Inflammatory macrophage treated with lipopolysaccharide for 1 hour (primary cell): ENCODE results near the gene PTPN3.
A peak's percentile ranks its signal among the peaks of the same experiment; 100 is the strongest.

ENCODE experiments used
- DNase-seq, 2 donors: peaks; one replicate each; pipeline ENCODE4 v3.0.0-alpha.2; 2020 to 2022

Gene PTPN3

GRCh38 chr9:109474944-109475343 lies 23.2 kb downstream of the PTPN3 start:
- no peak for DNase-seq

- no peak for DNase-seq
These were observed 23.9 kb downstream of the PTPN3 start for GRCh38 chr9:109474170-109474569.

- DNase-seq: no peak
These were observed 24.8 kb downstream of the PTPN3 start for GRCh38 chr9:109473329-109473728.

GRCh38 chr9:109471475-109472393 lies 26.4 kb downstream of the PTPN3 start:
- no peak for DNase-seq

DNA sequence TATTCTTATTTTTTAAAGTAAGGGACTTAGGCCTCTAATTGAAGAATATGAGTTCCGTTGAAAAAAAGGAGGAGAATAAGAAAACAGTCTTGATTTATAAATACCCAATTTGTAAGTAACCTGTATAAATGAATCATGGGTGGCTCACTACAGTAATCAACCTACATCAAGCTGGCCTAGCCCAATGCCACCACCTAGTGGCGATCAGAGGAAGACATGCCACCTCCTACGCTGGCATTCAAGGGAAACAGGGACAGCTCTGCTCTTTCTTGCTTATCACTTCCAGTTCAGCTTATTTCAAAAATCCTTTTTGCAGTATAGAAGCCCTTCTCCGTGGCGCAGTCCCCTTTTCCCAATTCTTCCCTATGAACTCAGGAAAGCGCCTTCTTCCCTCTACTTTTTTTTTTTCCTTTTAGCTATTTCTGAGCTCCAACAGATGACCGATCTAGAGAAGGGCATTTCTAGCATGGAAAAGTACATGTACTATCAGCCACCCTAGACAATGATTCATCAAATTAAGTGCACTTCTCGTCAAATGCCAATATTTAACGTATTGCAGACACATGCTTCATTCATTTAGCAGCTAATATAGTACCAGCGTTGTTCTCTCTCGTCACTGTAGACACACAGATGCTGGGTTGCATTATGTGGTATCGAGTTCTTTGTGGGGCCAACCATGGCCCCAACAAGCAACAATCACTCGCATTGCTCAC lies 28.3 kb downstream of the PTPN3 start:
- DNase-seq: peak; percentile 59 to 81

DNA sequence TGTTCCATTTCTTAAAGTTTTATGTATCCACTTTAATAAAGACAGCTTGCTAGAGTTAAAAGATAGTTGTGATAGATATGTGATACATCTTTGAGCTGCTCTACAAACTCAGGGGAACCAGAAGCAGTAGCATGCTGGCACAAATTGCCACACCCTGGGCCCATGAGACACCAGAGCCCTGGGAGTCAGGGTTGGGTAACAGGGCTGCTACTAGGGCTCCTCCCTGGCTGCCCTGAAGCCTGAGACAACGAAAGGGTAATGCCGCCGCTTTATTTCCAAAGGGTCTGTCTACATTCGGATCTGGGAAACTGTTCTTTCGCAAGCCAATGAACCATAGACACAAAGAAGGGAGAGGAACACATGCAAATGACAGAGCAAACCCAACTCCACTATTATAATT lies 29.2 kb downstream of the PTPN3 start:
- DNase-seq: peak in 1 of 2 donors; percentile 4

DNA sequence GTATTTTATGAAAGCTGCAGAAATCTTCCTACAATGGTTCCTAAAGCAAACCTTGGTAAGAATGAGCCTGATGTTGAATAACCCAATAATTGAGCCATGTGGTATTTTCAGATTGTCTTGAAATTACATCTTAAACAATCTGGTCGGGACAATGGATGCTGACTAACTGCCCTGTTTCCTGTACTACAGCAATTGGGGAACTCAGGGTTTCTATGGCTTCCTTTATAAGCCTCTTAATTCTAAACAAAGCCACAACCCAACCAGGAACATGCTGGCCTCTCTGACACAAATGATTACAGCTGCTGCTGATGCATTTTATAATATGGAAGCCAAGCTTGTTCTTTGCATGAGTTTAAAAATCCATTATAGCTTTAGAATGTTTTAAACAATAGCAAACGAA lies 30.2 kb downstream of the PTPN3 start:
- DNase-seq: peak; percentile 9 to 23

GRCh38 chr9:109466623-109467590 lies 31.2 kb downstream of the PTPN3 start:
- no peak for DNase-seq

DNA sequence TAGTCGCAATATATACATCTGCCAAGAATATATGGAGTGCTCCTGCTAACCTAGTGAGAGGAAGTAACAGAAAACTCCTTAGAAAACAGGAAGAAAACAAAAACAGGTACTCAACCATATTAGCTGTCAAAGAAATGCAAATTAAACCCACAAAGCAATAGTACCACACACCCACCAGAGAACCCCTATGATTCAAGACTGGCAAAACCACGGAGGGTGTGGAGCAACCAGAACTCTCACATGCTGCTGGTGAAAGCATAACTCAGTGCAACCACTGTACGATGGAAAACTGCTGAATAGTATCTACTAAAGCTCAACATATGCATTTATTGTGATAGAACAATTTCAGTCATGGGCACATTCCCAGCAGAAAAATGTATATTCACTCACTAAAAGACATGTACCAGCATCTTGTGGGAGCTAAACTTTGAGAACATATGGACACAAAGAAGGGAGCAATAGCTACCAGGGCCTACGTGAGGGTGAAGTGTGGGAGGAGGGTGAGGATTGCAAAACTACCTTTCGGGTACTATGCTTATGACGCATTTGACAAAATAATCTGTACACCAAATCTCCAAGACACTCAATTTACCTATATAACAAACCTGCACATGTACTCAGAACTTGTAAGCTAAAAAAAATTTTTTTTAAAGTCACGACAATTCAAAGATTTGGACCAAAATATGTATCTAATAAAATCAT lies 34.0 kb downstream of the PTPN3 start:
- peak; percentile 9 to 23 for DNase-seq

- DNase-seq: no peak
These were observed 37.5 kb downstream of the PTPN3 start for GRCh38 chr9:109460576-109460975.

- DNase-seq: no peak
These were observed 38.7 kb downstream of the PTPN3 start for GRCh38 chr9:109459423-109459822.

DNA sequence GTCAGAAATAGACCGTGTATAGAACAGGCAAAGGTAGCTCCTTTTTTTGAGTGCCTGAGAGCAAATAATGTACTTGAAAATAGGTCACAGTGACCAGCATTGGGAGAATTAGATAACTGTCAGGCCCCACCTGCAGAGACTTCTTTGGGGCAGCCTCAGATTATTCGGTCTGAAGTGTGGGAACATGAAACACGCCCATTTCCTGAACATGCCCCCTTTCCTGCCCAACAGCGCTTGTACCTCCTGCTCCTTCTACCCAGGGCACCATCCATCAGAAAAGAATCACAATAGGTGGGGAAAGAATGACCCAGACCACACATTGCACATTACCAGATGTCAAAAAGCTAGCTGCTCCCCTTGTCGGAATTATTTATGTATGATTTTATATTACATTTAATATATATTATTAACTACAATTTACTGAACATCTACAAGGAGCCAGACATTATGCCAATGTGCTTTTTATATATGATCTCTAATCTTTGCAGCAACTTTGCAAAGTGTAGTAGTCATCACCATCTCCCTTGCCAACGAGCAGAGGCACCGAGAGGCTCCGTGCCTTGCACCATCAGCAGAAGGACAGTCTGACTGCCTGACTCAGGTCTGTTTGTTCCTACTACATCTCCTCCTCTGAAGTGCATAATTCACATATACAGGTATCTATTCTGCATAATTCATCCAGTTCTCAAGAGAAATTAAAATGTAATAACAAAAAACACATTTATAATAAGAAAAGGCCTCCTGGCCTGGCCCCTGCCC lies 39.5 kb downstream of the PTPN3 start:
- DNase-seq: no peak

DNA sequence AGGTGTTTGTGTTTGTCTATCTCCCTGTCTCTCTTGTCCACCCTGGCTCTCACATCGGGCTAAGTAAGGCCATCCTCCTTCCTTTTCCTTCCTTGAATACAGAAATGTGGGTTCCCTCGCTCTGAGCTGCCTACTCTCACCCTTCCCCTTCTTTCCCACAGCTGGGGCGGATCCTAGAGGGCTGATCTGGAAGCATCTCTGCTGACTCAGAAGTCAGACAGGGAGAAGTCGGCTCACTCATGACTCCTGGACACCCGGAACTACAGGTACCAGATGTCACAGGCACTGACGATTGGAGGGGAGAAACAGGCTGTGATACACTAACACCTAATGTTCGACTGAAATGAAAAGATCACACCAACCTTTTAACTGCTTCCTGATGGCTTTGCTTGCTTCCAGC lies 41.3 kb downstream of the PTPN3 start:
- DNase-seq: no peak

DNA sequence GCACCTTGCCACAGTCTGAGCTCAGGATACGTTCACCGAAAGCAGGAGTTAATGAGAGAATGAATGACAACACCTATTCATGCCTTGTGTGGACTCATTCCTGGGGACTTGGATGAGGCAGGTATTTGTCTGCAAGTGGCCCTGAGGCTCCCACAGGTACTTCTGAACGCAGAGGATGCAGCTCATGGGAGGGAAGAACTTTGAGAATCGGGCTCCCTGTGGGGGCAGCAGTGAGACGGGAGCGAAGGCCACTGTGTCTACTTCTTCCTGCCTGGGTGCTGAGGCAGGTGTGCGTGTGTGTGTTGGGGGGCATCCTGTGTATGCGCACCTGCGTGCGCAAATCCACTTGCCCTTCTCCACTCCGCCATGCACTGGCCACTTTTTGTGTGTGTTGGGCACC lies 42.2 kb downstream of the PTPN3 start:
- no peak for DNase-seq

GRCh38 chr9:109455391-109455790 lies 42.7 kb downstream of the PTPN3 start:
- no peak for DNase-seq

DNA sequence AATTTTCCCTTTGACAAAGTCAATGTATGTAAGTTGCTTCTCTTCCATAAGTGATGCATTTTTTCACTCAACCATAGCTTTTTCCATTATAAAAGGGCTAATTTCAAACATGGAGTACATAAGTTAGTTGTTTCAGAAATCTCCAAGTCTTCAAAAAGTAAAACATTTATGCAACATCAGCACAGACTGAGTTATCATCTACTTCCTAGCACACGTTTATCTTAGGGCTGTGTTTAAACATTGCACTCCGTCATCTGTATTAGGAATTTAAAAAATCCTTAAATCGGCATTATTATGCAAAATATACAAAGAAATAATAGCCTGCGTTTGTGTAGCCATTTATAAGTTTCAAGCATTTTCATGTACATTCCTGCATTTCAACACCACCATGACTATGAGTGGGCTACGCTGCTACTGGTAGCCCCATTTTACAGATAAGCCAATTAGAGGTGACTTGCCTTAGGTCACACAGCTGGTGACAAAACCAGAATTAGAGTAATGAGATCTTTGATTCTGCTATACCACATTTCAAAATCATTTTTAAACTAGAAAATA lies 43.4 kb downstream of the PTPN3 start:
- no peak for DNase-seq

- DNase-seq: no peak
These were observed 44.1 kb downstream of the PTPN3 start for GRCh38 chr9:109454041-109454440.

- no peak for DNase-seq
These were observed 44.8 kb downstream of the PTPN3 start for GRCh38 chr9:109453210-109453842.

DNA sequence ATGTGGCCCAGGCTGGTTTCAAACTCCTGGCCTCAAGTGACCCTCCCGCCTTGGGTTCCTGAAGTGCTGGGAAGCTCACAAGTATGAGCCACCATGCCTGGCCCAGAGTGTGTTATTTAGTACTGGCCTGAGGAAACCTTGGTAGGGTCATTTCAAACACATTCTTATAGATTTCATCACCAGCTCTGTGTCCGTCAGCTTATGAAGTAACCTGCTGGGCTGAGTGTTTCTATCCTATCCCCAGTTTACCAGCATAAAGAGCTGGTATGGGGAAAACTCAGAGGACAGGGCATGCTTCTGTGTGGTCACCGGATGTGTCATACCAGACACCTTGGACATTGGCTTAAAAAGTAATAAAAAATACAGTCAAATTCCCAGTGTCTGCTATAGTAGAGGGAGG lies 45.3 kb downstream of the PTPN3 start:
- DNase-seq: no peak

GRCh38 chr9:109451311-109452025 lies 46.6 kb downstream of the PTPN3 start:
- DNase-seq: no peak
